T-helper 1 cell (primary cell): ENCODE data around the gene TMC3.
"Not testable (repeated sequence)": the region's sequence is repeated elsewhere in the genome, so short reads cannot be mapped to it uniquely, and the experiment has no call there.

Experiments used
- DNase-seq, 5 donors: peaks; one replicate each; pipeline ENCODE4 v3.0.0-alpha.2; 2012 to 2020
- total RNA-seq, 4 donors: gene quantifications; one replicate each; lab custom pipeline; 2026; lab: John Stamatoyannopoulos, UW

Gene TMC3
- 0 reads per million in 4 donors for total RNA-seq

GRCh38 chr15:81373775-81374395, at the start of gene TMC3:
Gene TMC3, minus strand, starts transcription at chr15:81374213. Its CDS starts 136 bp downstream, at chr15:81374077.
- no peak for DNase-seq

- no peak for DNase-seq
These were observed 47.4 kb upstream of the TMC3 start for GRCh38 chr15:81421461-81421860.

- DNase-seq: no peak
These were observed 45.4 kb upstream of the TMC3 start for GRCh38 chr15:81419332-81419943.

DNA sequence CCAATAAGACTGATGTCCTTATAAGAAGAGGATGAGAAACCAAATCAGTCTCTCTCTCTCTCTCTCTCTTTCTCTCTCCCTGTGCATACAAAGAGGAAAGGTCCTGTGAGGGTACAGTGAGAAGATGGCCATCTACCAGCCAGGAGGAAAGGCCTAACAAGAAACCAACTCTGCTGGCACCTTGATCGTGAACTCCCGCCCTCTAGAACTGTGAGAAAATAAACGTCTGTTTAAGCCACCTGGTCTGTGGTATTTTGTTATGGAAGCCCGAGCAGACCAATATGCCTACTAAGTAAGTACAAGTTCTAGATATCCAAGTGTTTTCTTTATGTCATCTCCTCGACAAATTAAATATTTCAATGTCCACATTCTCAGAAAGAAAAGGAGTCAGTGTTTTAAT, 44.9 kb upstream of the TMC3 start:
- no peak for DNase-seq

- DNase-seq: no peak
These were observed 44.4 kb upstream of the TMC3 start for GRCh38 chr15:81418444-81418843.

DNA sequence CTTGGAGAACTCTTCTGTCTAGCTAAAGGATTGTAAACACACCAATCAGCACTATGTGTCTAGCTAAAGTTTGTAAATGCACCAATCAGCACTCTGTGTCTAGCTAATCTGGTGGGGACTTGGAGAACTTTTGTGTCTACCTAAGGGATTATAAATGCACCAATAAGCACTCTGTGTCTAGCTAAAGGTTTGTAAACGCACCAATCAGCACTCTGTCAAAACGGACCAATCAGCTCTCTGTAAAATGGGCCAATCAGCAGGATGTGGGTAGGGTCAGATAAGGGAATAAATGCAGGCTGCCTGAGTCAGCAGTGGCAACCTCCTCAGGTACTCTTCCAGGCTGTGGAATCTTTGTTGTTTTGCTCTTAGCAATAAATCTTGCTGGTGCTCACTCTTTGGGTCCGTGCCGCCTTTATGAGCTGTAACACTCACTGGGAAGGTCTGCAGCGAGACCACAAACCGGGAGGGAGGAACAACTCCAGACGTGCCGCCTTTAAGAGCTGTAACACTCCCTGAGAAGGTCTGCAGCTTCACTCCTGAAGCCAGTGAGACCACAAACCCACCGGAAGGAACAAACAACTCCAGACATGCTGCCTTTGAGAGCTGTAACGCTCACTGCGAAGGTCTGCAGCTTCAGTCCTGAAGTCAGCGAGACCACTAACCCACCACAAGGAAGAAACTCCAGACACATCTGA, 40.4 kb upstream of the TMC3 start:
- not testable (repeated sequence) for DNase-seq

GRCh38 chr15:81413851-81414250, 39.8 kb upstream of the TMC3 start:
- no peak for DNase-seq

GRCh38 chr15:81411969-81412633, 38.1 kb upstream of the TMC3 start:
- DNase-seq: no peak

DNA sequence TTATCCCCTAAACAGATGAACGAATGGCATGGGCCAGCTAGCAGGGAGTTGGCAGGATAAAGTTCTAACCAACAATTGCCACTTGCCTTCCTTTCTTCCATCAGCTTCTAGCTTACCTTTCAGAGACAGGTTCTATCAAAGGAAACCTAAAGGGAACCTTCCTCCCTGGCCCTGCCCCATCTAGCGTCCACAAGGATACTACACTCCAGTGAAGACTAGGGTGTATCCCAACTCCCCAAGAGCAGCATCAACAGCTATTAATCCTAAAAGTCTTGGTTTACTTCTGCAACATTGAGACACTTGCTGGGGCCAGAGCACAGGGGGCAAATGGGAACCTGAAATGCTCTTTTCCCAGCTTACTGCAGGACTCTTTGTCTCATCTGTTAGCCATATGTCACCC, 37.0 kb upstream of the TMC3 start:
- no peak for DNase-seq

DNA sequence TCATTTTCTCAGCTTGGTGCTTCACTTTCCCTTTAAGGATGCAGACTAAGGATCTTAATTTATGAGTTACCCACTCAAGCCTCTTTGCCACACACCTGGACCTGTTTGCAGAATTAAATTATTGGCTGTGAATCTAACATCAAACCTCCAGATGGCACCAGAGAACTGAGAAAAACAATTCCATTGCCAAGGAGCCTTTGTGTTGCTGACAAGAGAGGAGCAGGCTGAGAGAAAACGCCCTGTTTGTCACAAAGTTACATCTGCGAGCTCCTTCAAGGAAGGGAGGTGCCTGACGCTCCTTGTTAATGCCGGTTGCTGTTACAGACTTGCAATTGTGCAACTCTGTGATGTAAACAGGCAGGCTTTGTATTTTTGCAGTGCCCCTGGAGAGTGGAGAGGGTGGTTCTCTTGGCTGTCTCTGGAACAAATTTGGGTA, 36.3 kb upstream of the TMC3 start:
- DNase-seq: peak in 2 of 5 donors; percentile 15 to 36

DNA sequence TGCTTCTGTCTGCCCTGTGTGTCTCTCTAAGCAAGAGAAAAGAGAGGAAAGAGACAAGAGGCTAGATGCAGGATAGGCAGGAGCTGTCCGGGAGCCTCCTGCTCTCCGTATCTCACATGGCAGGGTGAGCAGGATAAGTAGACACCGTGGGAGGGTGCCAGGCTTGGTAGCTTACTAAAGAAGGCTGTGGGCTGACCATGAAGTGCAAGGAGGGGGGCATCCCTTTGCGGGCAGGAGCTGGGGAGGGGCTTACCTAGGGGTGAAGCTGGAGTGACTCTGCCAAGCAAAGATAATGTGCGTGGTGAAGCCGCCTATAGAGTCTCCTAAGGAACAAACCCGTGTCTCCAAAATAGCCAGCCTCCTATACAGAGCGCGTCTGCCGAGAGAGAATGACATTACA, 33.7 kb upstream of the TMC3 start:
- DNase-seq: no peak

DNA sequence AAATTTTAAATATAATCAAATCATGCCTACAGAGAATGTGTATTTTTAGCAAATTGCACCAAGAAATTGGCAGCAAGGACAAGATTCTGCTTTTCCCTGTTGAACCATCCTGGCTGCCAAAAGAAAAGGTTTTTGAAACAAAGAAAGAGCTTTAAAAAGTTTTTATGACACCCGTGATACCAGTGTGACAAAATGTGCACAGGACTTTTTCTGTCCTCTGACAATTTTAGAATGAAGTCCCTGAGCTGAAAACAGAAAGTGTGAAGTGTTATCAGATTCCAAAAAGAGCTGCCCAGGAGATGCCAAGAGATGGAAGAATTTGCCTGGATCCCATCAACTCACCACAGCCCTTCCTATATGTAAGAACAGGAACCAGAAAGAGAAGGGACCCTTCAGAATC, 33.2 kb upstream of the TMC3 start:
- no peak for DNase-seq

GRCh38 chr15:81400640-81401236, 26.7 kb upstream of the TMC3 start:
- DNase-seq: peak in 1 of 5 donors; percentile 35

- no peak for DNase-seq
These were observed 25.0 kb upstream of the TMC3 start for GRCh38 chr15:81398910-81399551.

- no peak for DNase-seq
These were observed 24.4 kb upstream of the TMC3 start for GRCh38 chr15:81398456-81398855.

GRCh38 chr15:81394603-81395002, 20.6 kb upstream of the TMC3 start:
- DNase-seq: no peak

DNA sequence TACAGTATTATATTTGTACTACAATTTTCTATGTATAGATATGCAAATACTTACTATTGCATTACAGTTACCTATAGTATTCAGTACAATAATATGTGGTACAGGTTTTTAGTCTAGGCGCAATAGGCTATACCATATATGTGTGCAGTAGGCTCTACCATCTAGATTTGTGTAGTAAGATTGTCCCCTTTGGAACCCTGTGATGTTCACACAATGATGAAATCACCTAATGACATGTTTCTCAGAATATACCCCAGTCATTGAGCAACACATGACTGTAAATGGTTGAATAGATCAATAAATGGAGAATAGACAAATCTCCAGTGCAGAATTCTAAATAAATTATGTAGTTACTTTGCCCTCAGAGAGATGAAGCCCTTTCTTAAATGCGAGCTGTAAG, 17.6 kb upstream of the TMC3 start:
- no peak for DNase-seq

DNA sequence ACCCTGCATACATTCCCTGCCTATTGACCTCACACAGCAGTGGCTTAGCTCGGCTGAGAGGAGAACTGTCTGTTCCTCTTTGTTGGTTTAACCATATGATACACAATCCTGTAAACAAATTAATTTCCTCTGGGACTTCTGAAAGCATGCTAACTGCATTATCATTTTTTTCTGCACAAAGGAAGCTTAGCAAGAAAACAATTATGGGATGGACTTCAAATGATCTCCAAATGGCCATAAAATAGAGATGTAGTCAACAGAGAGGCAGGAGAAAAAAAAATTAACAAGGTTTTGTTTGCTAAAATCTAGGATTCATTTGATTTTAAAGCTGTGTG, 14.4 kb upstream of the TMC3 start:
- DNase-seq: no peak

DNA sequence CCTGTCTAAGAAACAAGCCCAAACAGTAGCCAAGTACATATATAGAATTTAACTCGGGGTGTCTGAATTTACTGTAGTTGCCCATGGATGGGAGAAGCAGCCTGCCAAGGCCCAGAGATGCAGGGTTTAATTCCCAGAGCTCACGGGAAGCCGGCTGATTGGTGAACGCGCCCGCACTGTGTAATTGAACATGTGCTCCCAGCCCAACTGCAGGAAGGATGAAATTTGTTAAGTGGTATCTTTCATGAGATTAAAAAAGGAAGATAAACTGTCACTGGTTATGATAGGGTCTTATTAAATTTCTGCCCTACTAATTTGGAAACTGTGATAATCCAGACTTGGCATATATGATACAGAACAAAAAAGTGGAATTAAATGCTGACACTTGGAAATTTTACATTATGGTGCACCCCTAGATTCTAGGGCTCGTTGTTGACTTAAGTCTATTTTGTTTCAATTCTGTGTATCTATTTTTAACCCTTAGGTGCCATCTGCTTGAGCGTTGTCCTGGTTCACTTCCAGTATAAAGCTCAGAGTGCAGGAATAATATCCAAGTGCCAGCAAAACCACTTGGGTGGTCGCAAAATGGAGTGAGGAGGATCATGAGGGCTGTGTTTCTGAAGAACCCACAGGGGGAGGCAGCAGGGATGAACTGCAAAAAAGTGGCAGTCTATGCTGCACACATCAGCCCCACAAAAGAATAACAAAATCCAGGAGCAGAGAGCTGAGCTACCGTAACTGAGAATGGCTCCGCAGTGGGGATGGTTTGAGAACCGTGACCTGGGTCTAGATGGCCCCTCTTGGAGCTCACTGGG, 13.8 kb upstream of the TMC3 start:
- DNase-seq: no peak

DNA sequence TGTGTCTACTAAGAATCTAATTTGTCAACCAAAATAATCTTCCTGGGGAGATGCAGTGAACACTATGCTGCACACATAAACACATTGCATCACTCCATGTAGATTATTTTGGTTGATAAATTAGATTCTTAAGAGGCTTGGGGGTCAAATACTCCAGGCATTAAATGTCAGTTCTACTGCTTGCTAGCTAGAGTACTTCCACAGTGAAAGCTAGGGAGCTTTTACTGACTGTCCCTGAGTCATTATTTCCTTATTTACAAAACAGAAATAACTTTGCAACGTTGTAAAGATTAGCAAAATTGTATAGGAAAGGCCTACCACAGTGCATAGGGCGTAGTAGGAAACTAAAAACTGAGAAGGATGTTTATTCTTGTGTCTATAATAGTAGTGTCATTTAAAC, 12.9 kb upstream of the TMC3 start:
- no peak for DNase-seq

GRCh38 chr15:81385721-81386076, 11.7 kb upstream of the TMC3 start:
- no peak for DNase-seq
